ENCODE results near the gene GFI1.
"Not testable (repeated sequence)": the region's sequence is repeated elsewhere in the genome, so short reads cannot be mapped to it uniquely, and the experiment has no call there.

DNA sequence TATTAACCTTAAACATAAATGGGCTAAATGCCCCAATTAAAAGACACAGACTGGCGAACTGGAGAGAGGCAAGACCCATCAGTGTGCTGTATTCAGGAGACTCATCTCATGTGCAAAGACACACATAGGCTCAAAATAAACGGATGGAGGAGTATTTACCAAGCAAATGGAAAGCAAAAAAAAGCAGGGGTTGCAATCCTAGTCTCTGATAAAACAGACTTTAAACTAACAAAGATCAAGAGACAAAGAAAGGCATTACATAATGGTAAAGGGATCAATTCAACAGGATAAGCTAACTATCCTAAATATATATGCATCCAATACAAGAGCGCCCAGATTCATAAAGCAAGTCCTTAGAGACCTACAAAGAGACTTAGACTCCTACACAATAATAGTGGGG, 45.2 kb upstream of the GFI1 start:
- TF ChIP-seq, protein P1, sequence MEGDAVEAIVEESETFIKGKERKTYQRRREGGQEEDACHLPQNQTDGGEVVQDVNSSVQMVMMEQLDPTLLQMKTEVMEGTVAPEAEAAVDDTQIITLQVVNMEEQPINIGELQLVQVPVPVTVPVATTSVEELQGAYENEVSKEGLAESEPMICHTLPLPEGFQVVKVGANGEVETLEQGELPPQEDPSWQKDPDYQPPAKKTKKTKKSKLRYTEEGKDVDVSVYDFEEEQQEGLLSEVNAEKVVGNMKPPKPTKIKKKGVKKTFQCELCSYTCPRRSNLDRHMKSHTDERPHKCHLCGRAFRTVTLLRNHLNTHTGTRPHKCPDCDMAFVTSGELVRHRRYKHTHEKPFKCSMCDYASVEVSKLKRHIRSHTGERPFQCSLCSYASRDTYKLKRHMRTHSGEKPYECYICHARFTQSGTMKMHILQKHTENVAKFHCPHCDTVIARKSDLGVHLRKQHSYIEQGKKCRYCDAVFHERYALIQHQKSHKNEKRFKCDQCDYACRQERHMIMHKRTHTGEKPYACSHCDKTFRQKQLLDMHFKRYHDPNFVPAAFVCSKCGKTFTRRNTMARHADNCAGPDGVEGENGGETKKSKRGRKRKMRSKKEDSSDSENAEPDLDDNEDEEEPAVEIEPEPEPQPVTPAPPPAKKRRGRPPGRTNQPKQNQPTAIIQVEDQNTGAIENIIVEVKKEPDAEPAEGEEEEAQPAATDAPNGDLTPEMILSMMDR (IDR thresholded peaks at IDR 0.05) = not testable (repeated sequence)
- TF ChIP-seq POLR2A (IDR thresholded peaks at IDR 0.05) = not testable (repeated sequence)

All from heart left ventricle (tissue), 13 donors.